Mesenteric fat pad (tissue), 1 donor: ENCODE data around the gene HPSE2. TPM values are rescaled to one million over a fixed set of nuclear protein-coding genes. Genes with fewer than 3 reads are reported as not detected.

Experiments used
- DNase-seq: peaks from one replicate; pipeline ENCODE4 v3.0.0-alpha.2; 2020; ENCODE audit warnings: low spot score
- total RNA-seq: library from RNA; stranded (reverse); fragmentation: NEBNext Ultra II Directional; extraction: Animal tissue kit (Norgen Biotek cat#: 25700); gene quantifications from one replicate; pipeline ENCODE4 v1.2.1, GENCODE V29; 2021
- donor health status: DM: yes; HTN: yes; CAD: no.

Gene HPSE2
- total RNA-seq, 1 donor from 2014 or later = 1.9 TPM

DNA sequence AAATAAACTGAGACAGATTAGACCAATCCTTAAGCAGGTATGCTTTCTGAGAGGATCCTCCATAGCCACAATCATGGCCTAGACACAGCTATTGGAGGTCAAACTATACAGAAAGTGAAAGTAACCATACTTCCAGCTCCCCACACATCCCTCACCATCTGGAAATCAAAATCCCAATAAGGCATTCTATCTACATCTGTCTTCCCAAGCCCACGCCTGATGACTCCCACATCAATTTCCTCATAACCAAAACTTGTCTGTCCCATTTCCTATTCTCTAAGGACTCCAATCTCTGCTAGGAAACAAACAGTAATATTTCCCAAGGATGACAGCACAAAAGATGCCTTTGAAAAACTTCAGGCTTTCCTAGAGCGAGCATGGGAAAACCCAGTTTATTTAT lies 541.6 kb downstream of the HPSE2 start:
- no peak for DNase-seq

DNA sequence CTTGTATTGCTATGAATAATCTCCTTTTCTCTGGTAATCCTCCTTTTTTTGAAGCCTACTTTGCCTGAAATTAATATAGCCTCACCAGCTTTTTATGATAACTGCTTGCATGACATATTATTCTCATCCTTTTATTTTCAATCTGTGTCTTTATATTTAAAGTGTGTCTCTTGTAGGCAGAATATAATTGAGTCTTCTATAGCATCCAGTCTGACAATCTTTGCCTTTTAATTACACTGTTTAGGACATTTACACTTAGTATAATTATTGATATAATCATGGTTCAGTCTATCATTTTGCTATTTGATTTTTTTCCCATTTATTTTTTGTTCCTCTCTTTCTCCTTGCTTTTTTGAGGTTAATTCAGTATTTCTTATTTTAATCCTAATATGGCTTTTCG lies 548.0 kb downstream of the HPSE2 start:
- no peak for DNase-seq

- DNase-seq = no peak
Measured at GRCh38 chr10:98684019-98684899, 551.4 kb downstream of the HPSE2 start.

- DNase-seq = no peak
Measured at GRCh38 chr10:98676895-98677294, 558.8 kb downstream of the HPSE2 start.

DNA sequence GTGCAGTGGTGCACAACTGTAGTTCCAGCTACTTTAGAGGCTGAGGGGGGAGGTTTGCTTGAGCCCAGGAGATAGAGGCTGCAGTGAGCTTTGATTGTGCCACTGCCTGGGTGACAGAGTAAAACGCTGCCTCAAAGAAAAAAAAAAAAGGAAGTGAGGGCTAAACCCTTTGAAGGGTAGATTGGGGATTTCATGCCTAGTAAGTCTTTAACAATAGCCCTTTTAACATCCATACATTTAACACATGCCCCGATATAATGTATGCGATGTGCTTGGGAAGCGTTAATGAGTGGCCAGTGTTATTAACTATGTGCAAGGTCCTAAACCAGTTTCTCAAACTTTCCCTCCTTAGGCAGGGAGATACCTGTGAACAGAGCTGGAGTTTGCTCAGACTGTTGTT lies 559.8 kb downstream of the HPSE2 start:
- no peak for DNase-seq

GRCh38 chr10:98673171-98673782 lies 562.4 kb downstream of the HPSE2 start:
- DNase-seq = no peak

- DNase-seq = no peak
Measured at GRCh38 chr10:98667081-98667480, 568.6 kb downstream of the HPSE2 start.

DNA sequence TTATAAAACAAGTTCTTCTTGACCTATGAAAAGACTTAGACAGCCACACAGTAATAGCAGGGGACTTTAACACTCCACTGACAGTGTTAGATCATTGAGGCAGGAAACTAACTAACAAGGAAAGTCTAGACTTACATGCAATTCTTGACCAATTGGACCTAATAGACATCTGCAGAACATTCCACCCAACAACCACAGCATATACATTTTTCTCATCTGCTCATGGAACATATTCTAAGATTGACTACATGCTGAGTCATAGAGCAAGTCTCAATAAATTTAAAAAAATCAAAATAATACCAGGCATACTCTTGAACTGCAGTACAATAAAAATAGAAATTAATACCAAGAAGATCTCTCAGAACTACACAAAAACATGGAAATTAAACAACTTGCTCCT lies 569.4 kb downstream of the HPSE2 start:
- no peak for DNase-seq

DNA sequence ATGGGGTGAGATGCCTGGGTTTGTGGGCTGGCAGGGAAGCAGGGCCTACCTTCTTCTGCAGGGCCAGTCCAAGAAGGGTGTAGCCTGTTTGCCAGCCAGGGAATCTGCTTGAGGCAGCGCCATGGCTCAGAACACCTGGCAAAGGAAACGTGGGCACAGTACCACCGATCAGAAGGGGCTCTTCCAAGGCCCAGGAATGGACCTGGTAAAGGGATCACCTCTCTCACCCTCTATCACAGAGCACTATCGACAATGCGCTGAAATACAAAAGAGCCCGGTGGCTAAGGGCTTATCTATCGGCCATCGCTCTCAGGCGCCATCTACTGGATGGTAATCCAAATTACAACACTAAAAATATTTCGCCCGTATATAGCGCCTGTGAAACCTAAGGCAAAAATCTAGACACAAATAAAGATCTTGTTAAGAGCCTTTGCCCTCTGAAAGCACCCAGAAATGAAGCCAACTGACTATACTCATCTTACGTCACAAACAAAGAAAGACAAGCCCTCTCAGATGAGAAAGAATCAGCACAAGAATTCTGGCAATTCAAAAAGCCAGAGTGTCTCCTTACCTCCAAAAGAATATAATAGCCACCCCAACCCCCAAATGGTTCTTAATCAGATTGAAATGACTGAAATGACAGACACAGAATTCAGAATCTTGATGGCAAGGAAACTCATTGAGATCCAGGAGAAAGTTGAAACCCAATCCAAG lies 571.2 kb downstream of the HPSE2 start:
- DNase-seq = no peak

- no peak for DNase-seq
Measured at GRCh38 chr10:98659951-98660350, 575.7 kb downstream of the HPSE2 start.

- no peak for DNase-seq
Measured at GRCh38 chr10:98655492-98655891, 580.2 kb downstream of the HPSE2 start.

GRCh38 chr10:98649170-98649569 lies 586.5 kb downstream of the HPSE2 start:
- DNase-seq = no peak

DNA sequence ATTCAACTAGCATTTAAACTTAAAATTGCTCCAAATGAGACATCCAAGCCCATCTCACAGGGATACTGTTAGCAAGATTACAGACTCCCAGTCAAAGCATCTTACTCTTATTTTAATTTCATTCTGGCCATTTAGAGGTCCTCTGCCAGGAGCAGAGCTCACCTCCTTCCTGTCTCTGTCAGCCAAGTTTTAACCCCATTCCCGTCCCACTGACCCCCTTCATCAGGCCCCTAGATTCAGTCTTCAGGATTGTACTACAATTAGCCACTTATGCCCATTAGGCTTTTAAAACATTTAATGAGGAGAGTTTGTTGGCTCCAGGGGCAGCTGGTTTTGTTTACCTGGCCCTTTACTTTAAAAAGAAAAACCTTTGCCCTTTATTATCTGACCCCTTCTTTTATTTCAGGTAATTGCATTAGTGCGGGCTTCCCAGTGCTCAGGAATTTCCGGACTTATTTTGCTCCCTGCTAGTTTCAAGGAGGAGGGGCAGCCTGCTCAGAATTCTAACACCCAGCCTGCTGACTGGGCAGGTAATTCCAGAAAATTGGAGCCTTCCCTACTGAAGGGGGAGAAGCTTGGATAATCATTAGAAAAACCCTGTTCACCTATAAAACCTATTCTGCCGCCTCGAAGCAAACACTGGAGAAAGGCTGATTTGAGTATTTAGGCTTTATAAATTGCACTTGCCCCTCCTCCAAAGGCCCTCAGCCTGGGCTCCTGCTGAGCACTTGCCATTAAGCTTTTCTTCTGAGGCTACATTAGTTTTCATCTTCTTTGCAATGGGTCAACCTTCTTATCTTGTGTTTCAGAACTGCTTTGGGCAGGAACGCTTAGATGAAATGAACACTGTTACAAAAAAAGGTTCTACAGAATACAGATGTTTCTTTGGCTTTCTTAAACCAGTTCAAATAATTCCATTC lies 588.4 kb downstream of the HPSE2 start:
- DNase-seq = no peak

DNA sequence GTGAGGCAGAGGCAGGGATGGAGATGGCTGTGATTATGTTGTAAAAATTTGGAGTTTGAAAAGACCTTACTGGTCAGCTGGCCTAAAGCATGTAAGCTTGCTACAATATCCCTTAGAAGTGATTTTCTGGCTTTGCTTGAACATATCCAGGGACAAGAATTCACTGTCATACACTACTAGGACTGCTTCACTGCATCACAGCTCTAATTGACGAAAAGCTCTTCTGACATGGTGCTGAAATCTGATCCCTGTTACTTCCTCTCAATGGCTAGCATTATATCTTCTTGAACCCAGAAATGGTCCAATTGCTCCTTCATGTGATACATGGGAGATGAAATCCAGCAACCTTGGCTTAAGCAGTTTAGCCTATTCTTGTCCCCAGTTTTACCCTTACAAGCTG lies 591.2 kb downstream of the HPSE2 start:
- no peak for DNase-seq

- DNase-seq = no peak
Measured at GRCh38 chr10:98642281-98642680, 593.4 kb downstream of the HPSE2 start.

DNA sequence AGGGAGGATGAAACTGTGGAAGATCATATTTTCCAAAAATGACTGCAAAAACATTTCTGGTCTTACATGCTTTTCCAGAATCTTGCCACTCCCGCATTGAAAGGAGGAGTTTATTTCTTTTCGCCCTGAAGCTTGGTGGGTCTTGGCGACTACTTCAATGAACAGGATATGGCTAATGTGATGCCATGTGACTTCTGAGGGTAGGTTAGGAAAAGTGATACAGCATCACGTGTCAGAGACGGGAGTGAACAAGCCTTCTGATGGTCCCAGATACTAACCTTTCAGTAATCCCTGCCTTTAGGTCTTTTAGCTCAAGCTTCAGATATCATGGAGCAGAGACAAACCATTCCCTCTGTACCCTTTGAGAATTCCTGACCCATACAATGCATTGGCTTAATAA lies 596.7 kb downstream of the HPSE2 start:
- DNase-seq = no peak

GRCh38 chr10:98636921-98637329 lies 598.7 kb downstream of the HPSE2 start:
- DNase-seq = no peak

GRCh38 chr10:98632456-98633150 lies 603.0 kb downstream of the HPSE2 start:
- DNase-seq = no peak

DNA sequence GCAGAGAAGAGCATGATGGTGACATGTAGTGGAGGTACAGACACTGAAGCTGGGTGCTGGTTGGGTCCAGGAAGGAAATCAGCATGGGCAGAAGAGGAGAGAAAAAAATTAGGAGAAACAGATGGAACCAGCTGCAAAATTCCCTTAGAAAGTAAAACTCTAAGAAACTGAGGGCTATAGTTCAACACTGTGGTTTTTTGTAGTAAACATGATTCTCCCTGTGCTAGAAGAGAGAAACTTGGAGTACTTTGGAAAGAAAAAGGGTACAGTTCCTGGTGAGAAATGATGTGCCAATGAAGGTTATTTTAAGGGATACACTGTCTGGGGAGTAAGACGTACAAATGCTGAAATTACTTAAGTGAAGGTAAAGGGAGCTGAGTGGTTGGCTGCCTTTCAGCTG lies 607.4 kb downstream of the HPSE2 start:
- DNase-seq = no peak

GRCh38 chr10:98627711-98628110 lies 607.9 kb downstream of the HPSE2 start:
- no peak for DNase-seq

DNA sequence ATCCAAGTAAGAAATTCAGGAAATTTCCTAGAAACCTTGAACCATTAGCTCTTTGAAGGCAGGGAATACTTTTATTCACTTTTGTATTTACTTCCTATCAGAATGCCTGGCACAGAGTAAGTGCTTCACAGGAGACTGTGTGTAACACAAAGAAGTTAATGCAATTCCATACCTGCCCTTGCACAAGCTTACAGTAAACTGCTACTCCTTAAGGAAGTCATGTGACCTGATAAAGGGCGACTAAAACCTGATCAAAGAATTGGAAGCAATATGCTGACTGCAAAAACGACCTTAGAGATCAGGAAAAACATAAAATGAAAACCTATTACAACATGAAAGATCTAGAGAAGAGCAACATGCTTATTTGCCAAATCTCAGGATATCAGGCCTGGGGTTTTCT lies 610.7 kb downstream of the HPSE2 start:
- no peak for DNase-seq
